GM18508 (cell line): ENCODE data around the gene CIDEB.

Source experiments
- ATAC-seq: cut with Tn5 transposase; IDR thresholded peaks from one replicate; pipeline ENCODE4 v1.9.1; 2021; ENCODE audit warnings: moderate number of reproducible peaks; ENCODE audit not compliant: insufficient read depth, unreplicated experiment

CIDEB gene

GRCh38 chr14:24273422-24273998, 34.3 kb downstream of the CIDEB start:
- ATAC-seq = no peak

- no peak for ATAC-seq
Measured at GRCh38 chr14:24272467-24272866, 35.3 kb downstream of the CIDEB start.

- ATAC-seq = no peak
Measured at GRCh38 chr14:24271834-24272263, 35.9 kb downstream of the CIDEB start.

- peak; percentile 39 for ATAC-seq
Measured at GRCh38 chr14:24271134-24271833, 36.5 kb downstream of the CIDEB start, which contains the start of gene RABGGTA. TSS of gene RABGGTA (minus strand) at chr14:24271597. CDS start at chr14:24271115, 482 bp downstream.

- ATAC-seq = no peak
Measured at GRCh38 chr14:24270537-24271133, 37.1 kb downstream of the CIDEB start.

GRCh38 chr14:24269910-24270536, 37.8 kb downstream of the CIDEB start:
- no peak for ATAC-seq

- no peak for ATAC-seq
Measured at GRCh38 chr14:24269368-24269767, 38.4 kb downstream of the CIDEB start.

GRCh38 chr14:24268225-24268624, 39.6 kb downstream of the CIDEB start:
- ATAC-seq = no peak

GRCh38 chr14:24267516-24267915, 40.3 kb downstream of the CIDEB start:
- no peak for ATAC-seq

- no peak for ATAC-seq
Measured at GRCh38 chr14:24266344-24267244, 41.2 kb downstream of the CIDEB start.

- no peak for ATAC-seq
Measured at GRCh38 chr14:24264298-24264697, 43.5 kb downstream of the CIDEB start.

- no peak for ATAC-seq
Measured at GRCh38 chr14:24263848-24264247, 43.9 kb downstream of the CIDEB start.

- no peak for ATAC-seq
Measured at GRCh38 chr14:24262821-24263733, 44.7 kb downstream of the CIDEB start, which contains the start of gene TGM1. TSS of gene TGM1 (minus strand) at chr14:24263177. CDS start at chr14:24262352, 825 bp downstream.

- no peak for ATAC-seq
Measured at GRCh38 chr14:24261969-24262327, 45.8 kb downstream of the CIDEB start.

- no peak for ATAC-seq
Measured at GRCh38 chr14:24261256-24261968, 46.4 kb downstream of the CIDEB start.

GRCh38 chr14:24260780-24261157, 47.0 kb downstream of the CIDEB start:
- ATAC-seq = no peak

GRCh38 chr14:24260026-24260779, 47.6 kb downstream of the CIDEB start:
- ATAC-seq = no peak
